Measurements from ENCODE around the gene ZNF70. TPM values are rescaled to one million over a fixed set of nuclear protein-coding genes. Genes with fewer than 3 reads are reported as not detected.

The ZNF70 gene
- total RNA-seq, 1 donor from 2014 or later, result 12.5 TPM

DNA sequence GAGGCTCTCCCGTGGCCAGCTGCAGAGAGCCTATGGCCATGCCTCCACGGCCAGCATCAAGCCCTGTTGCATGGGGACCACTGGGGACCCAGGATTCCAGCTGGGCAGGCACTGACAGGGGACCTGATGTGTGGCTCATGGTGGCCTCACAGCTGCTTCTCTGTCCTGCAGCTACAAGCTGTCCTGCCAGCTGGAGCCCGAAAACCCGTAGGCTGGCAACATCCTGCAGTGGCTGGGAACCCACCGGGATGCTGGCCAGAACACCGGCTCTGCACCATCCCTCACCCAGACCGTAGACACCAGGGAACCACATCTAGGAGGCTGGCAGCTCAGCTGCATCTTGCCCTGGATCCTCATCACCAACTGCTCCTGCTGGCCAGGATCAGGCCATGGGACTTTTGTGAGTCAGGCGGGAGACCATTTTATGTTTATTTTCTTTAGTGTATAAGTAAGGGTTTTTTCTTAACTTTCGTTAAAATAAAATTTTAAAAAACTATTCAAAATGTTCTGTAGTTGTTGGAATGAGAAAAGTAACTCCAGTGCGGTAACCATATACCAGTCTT lies 52.2 kb downstream of the ZNF70 start:
- Mint-ChIP-seq H3K27ac (ENCODE audit: unreplicated experiment) (no peak overlapping the region), H3K27me3 (ENCODE audit: unreplicated experiment) (no peaks in the 10 kb centered on the region), H3K9me3 (ENCODE audit: unreplicated experiment) (no peaks in the 10 kb centered on the region), H3K4me3 (ENCODE audit: unreplicated experiment) (no peak overlapping the region), H3K4me1 (ENCODE audit: unreplicated experiment) (peaks cover 2% of the 10 kb centered on the region), H3K36me3 (ENCODE audit: unreplicated experiment) (peaks cover 46% of the 10 kb centered on the region)
- no peak for DNase-seq (ENCODE audit: extremely low spot score, unreplicated experiment)
- TF ChIP-seq, protein P1, sequence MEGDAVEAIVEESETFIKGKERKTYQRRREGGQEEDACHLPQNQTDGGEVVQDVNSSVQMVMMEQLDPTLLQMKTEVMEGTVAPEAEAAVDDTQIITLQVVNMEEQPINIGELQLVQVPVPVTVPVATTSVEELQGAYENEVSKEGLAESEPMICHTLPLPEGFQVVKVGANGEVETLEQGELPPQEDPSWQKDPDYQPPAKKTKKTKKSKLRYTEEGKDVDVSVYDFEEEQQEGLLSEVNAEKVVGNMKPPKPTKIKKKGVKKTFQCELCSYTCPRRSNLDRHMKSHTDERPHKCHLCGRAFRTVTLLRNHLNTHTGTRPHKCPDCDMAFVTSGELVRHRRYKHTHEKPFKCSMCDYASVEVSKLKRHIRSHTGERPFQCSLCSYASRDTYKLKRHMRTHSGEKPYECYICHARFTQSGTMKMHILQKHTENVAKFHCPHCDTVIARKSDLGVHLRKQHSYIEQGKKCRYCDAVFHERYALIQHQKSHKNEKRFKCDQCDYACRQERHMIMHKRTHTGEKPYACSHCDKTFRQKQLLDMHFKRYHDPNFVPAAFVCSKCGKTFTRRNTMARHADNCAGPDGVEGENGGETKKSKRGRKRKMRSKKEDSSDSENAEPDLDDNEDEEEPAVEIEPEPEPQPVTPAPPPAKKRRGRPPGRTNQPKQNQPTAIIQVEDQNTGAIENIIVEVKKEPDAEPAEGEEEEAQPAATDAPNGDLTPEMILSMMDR (IDR thresholded peaks at IDR 0.05), result no peak

DNA sequence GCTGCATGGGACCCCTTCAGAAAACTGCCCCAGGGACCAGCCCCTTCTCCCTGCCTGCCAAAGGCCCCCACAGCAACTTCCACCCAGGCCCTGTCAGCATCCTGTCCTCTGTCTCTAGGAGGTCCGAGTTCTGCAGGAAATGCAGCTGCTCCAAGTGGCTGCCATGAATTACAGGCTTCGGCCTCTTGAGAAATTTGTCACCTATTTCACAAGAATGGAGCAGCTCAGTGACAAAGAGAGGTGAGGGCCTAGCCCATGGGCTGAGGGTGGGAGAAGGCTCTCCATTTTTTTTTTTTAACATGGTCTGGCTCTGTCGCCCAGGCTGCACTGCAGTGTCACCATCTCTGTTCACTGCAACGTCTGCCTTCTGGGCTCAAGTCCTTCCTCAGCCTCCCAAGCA lies 52.8 kb downstream of the ZNF70 start:
- H3K36me3 Mint-ChIP-seq (ENCODE audit: unreplicated experiment), result peaks cover 40% of the 10 kb centered on the region
- H3K4me3 Mint-ChIP-seq (ENCODE audit: unreplicated experiment), result no peak overlapping the region
- H3K9me3 Mint-ChIP-seq (ENCODE audit: unreplicated experiment), result no peaks in the 10 kb centered on the region
- TF ChIP-seq, protein P1 (IDR thresholded peaks at IDR 0.05), result no peak
- H3K27ac Mint-ChIP-seq (ENCODE audit: unreplicated experiment), result no peak overlapping the region
- H3K4me1 Mint-ChIP-seq (ENCODE audit: unreplicated experiment), result peaks cover 2% of the 10 kb centered on the region
- DNase-seq (ENCODE audit: extremely low spot score, unreplicated experiment), result no peak
- no peaks in the 10 kb centered on the region for H3K27me3 Mint-ChIP-seq (ENCODE audit: unreplicated experiment)

DNA sequence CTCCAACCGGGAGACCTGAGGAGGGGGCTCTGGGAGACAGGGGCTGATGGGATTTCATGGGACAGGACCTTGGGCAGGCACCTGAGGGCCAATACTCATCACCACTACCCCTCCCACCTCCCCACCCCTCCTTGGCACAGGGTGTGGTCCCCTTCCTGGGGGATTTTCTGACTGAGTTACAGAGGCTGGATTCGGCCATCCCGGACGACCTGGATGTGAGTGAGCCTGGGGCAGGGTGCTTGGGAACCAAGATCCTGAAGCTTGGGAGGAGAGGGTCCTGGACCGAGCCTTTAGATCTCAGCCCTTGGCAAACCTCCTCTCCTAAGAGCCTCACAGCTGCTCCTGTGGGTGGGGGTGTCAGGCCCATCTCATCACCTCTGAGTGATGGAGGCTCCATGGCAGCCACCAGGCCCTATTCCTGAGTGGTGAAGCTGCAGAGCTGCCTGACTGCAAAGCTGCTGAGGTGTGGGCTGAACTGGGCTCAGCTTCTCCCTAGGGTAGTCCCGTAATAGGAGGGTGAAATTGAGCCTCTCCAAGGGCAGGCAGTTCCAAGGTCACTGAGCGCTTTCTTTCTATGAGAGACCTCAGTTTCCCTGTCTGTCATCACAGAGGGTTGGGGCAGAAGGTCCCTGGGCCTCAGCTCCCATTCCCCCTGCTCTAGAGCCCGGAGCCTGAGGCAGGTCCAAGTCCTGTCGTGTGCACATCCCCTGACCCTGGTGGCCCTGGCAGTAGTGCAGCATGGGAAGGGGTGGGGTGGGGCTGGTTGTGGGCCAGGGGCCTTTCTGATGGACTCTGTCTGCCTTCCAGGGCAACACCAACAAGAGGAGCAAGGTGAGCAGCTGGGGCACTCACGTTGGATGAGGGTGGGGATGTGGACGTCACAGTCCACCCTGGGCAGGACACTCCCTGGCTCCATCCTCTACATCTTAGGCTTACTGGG lies 53.6 kb downstream of the ZNF70 start:
- H3K36me3 Mint-ChIP-seq (ENCODE audit: unreplicated experiment), result peaks cover 42% of the 10 kb centered on the region
- H3K27me3 Mint-ChIP-seq (ENCODE audit: unreplicated experiment), result no peaks in the 10 kb centered on the region
- no peak overlapping the region for H3K4me3 Mint-ChIP-seq (ENCODE audit: unreplicated experiment)
- no peaks in the 10 kb centered on the region for H3K9me3 Mint-ChIP-seq (ENCODE audit: unreplicated experiment)
- no peak for DNase-seq (ENCODE audit: extremely low spot score, unreplicated experiment)
- H3K4me1 Mint-ChIP-seq (ENCODE audit: unreplicated experiment), result peaks cover 2% of the 10 kb centered on the region
- H3K27ac Mint-ChIP-seq (ENCODE audit: unreplicated experiment), result no peak overlapping the region
- TF ChIP-seq, protein P1 (IDR thresholded peaks at IDR 0.05), result no peak

GRCh38 chr22:23696326-23696851 lies 54.5 kb downstream of the ZNF70 start:
- no peak overlapping the region for H3K4me3 Mint-ChIP-seq (ENCODE audit: unreplicated experiment)
- H3K36me3 Mint-ChIP-seq (ENCODE audit: unreplicated experiment), result peaks cover 37% of the 10 kb centered on the region
- H3K4me1 Mint-ChIP-seq (ENCODE audit: unreplicated experiment), result peaks cover 2% of the 10 kb centered on the region
- H3K27ac Mint-ChIP-seq (ENCODE audit: unreplicated experiment), result no peak overlapping the region
- no peaks in the 10 kb centered on the region for H3K9me3 Mint-ChIP-seq (ENCODE audit: unreplicated experiment)
- TF ChIP-seq, protein P1 (IDR thresholded peaks at IDR 0.05), result no peak
- DNase-seq (ENCODE audit: extremely low spot score, unreplicated experiment), result no peak
- no peaks in the 10 kb centered on the region for H3K27me3 Mint-ChIP-seq (ENCODE audit: unreplicated experiment)
